ENCODE results near the gene TBC1D22A.
A peak's percentile ranks its signal among the peaks of the same experiment; 100 is the strongest.

The TBC1D22A gene, protein sequence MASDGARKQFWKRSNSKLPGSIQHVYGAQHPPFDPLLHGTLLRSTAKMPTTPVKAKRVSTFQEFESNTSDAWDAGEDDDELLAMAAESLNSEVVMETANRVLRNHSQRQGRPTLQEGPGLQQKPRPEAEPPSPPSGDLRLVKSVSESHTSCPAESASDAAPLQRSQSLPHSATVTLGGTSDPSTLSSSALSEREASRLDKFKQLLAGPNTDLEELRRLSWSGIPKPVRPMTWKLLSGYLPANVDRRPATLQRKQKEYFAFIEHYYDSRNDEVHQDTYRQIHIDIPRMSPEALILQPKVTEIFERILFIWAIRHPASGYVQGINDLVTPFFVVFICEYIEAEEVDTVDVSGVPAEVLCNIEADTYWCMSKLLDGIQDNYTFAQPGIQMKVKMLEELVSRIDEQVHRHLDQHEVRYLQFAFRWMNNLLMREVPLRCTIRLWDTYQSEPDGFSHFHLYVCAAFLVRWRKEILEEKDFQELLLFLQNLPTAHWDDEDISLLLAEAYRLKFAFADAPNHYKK

GRCh38 chr22:46762238-46763050, at the start of gene TBC1D22A:
TSS of gene TBC1D22A (plus strand) at chr22:46762650. CDS start at chr22:46762787, 137 bp downstream.
- in situ Hi-C loops (cut with HindIII; ENCODE audit: low pct_unique_long_range_greater_than_20kb, low sequenced_read_pairs): no loop called here
- TF ChIP-seq JUND (IDR thresholded peaks at IDR 0.05; ENCODE audit: low read depth): no peak
- peak; percentile 83 to 94 for DNase-seq (ENCODE audit: low read depth in 1 of 2, low spot score in 1 of 2)

DNA sequence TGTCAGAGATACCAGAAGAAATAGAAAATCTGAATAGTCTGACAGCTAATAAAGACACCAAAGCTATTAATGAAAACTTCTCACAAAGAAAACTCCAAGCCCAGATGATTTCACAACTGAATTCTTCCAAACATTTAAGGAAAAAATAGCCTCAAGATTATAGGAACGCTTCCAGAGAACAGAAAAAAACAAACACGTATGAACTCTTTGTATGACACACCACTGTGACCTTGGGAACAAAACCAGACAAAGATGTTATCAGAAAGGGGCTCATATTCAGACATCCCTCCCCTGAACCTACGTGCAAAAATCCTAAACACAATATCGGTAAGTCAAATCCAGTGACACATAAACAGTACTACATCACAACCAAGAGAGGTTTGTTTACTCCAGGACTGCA, 47.9 kb upstream of the TBC1D22A start:
- DNase-seq (ENCODE audit: low read depth in 1 of 2, low spot score in 1 of 2): no peak
- in situ Hi-C loops (cut with HindIII; ENCODE audit: low pct_unique_long_range_greater_than_20kb, low sequenced_read_pairs): no loop called here
- no peak for TF ChIP-seq JUND (IDR thresholded peaks at IDR 0.05; ENCODE audit: low read depth)

- TF ChIP-seq JUND (IDR thresholded peaks at IDR 0.05; ENCODE audit: low read depth): no peak
Observed at GRCh38 chr22:46719921-46720320, 42.5 kb upstream of the TBC1D22A start.

DNA sequence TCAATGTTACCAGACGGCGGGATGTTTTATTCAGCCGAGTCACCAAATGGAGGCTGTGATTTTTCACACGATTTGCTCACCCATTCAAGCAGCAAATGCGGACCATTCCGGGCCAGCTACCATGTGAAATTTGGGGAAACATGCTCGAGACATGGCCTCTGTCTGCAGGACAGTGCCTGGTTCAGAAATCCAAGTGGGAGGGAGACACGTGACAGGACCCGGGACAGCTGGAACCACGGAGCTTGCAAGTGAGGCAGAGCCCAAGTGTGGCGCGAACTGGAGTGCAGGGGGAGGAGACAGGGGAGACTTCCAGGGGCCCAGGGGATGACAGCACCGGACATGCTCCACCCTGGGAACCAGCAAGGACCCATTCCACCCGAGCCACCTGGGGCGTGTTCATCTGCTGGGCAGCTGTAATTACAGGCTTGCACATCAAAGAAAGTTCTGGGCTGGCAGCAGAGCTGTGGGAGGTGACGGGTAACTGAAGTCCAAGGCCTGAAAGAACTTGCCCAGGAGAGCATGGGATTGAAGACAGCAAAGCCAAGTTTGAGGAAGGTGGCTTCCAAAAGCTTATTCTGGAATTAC, 40.9 kb upstream of the TBC1D22A start:
- DNase-seq (ENCODE audit: low read depth in 1 of 2, low spot score in 1 of 2): no peak
- in situ Hi-C loops (cut with HindIII; ENCODE audit: low pct_unique_long_range_greater_than_20kb, low sequenced_read_pairs): no loop called here
- TF ChIP-seq JUND (IDR thresholded peaks at IDR 0.05; ENCODE audit: low read depth): no peak

More at GRCh38 chr22:46719921-46720320, 42.5 kb upstream of the TBC1D22A start:
- no peak for DNase-seq (ENCODE audit: low read depth in 1 of 2, low spot score in 1 of 2)
- in situ Hi-C loops (cut with HindIII; ENCODE audit: low pct_unique_long_range_greater_than_20kb, low sequenced_read_pairs): no loop called here

GRCh38 chr22:46723882-46724281, 38.6 kb upstream of the TBC1D22A start:
- TF ChIP-seq JUND (IDR thresholded peaks at IDR 0.05; ENCODE audit: low read depth): no peak
- in situ Hi-C loops (cut with HindIII; ENCODE audit: low pct_unique_long_range_greater_than_20kb, low sequenced_read_pairs): no loop called here
- no peak for DNase-seq (ENCODE audit: low read depth in 1 of 2, low spot score in 1 of 2)

DNA sequence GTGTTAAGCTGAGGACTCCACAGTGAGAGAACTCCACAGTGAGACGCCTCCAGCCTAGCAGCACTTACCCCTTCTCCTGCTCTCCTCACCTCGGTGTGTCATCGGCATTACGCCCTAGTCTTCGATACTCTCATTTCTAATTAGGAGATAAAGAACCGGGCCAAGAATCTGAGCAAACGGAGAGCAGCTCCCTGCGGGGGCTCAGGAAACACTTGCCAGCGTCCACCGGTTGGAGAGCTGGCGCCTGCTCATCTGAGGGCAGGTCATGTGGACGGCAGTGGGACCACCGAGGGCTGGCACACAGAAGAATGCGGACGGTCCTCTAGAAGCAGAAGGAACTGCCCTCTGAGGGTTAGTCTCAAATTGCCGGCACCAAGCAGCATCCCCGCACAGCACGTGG, 37.4 kb upstream of the TBC1D22A start:
- no peak for TF ChIP-seq JUND (IDR thresholded peaks at IDR 0.05; ENCODE audit: low read depth)
- no peak for DNase-seq (ENCODE audit: low read depth in 1 of 2, low spot score in 1 of 2)
- in situ Hi-C loops (cut with HindIII; ENCODE audit: low pct_unique_long_range_greater_than_20kb, low sequenced_read_pairs): no loop called here

GRCh38 chr22:46726066-46726985, 36.1 kb upstream of the TBC1D22A start:
- in situ Hi-C loops (cut with HindIII; ENCODE audit: low pct_unique_long_range_greater_than_20kb, low sequenced_read_pairs): no loop called here
- DNase-seq (ENCODE audit: low read depth in 1 of 2, low spot score in 1 of 2): no peak
- no peak for TF ChIP-seq JUND (IDR thresholded peaks at IDR 0.05; ENCODE audit: low read depth)

DNA sequence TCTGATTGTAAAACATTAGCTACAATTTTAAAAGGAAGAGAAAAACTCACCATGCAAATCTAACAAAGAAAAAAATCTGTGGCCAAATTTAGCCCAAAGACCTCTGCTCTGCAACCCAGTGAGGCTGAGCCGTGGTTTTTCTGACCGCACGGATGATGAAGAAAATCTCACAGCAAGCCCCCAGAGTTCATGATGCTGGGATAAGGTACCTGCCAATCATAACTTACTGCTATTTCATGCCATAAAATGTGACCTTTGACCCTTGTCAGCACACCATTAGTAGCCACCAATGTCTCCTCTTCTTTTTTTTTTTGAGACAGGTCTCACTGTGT, 35.5 kb upstream of the TBC1D22A start:
- no peak for DNase-seq (ENCODE audit: low read depth in 1 of 2, low spot score in 1 of 2)
- in situ Hi-C loops (cut with HindIII; ENCODE audit: low pct_unique_long_range_greater_than_20kb, low sequenced_read_pairs): no loop called here
- TF ChIP-seq JUND (IDR thresholded peaks at IDR 0.05; ENCODE audit: low read depth): no peak

DNA sequence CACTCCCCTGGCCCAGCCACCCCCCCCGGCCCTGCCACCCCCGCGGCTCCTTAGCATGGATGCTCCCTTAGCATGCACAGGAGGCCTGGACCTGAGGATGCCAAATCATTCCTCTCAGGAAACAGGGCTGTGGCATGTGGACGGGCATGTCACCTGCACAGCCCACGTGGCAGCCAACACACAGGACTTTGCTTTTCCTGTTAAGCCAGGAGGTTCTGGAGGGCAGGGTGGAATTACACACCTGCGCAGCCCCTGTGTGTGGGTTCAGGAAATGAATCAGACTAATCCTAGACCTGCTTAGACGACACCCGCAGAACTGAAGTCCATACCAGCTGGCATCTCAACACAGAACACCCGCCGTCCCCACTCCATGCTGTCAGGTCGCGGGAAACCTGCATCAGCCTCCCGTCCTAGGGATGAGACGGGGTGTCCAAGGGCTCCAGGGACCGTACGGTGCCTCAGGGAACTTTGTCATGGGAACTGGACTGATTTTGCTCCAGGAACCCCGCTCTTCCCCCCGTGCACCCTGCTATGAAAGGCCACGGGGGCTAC, 34.6 kb upstream of the TBC1D22A start:
- no peak for DNase-seq (ENCODE audit: low read depth in 1 of 2, low spot score in 1 of 2)
- no peak for TF ChIP-seq JUND (IDR thresholded peaks at IDR 0.05; ENCODE audit: low read depth)
- in situ Hi-C loops (cut with HindIII; ENCODE audit: low pct_unique_long_range_greater_than_20kb, low sequenced_read_pairs): no loop called here

DNA sequence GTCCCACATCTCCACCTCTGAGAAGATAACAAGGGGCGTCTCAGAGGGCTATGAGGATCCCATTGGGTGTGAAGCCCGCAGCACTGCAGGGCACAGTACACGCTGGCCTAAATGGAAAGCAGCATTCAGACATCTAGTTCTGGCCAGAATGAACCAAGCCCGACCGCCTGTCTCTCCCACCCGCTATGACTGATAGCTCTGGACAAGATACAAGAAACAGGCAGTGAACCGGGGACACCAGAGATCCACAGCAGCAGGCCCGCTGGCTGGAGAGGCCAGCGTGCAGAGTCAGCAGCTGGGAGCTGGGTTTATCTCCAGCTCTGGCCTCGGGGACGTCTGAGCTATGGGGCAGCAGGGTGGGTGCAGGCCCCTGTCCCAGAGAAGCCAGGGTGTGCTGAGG, 34.0 kb upstream of the TBC1D22A start:
- TF ChIP-seq JUND (IDR thresholded peaks at IDR 0.05; ENCODE audit: low read depth): no peak
- in situ Hi-C loops (cut with HindIII; ENCODE audit: low pct_unique_long_range_greater_than_20kb, low sequenced_read_pairs): no loop called here
- DNase-seq (ENCODE audit: low read depth in 1 of 2, low spot score in 1 of 2): no peak

GRCh38 chr22:46730568-46731245, 31.7 kb upstream of the TBC1D22A start:
- no peak for DNase-seq (ENCODE audit: low read depth in 1 of 2, low spot score in 1 of 2)

More at GRCh38 chr22:46730568-46731245, 31.7 kb upstream of the TBC1D22A start:
- in situ Hi-C loops (cut with HindIII; ENCODE audit: low pct_unique_long_range_greater_than_20kb, low sequenced_read_pairs): no loop called here
- no peak for TF ChIP-seq JUND (IDR thresholded peaks at IDR 0.05; ENCODE audit: low read depth)

Data from T47D (cell line).